Pancreas (tissue), 10 donors: ENCODE measurements around the gene OR10G3. TPM values are rescaled to one million over a fixed set of nuclear protein-coding genes. Genes with fewer than 3 reads are reported as not detected.
"Not testable (repeated sequence)": the region's sequence is repeated elsewhere in the genome, so short reads cannot be mapped to it uniquely, and the experiment has no call there.

Experiments
- ATAC-seq, 4 donors: fragments of 200-7000 bp; cut with Tn5 transposase; one replicate each; pipeline versions ENCODE4 v1.8.0 to v1.9.1; 2020; ENCODE audit warnings: mild to moderate bottlenecking in 4 of 4, moderate library complexity in 4 of 4
- DNase-seq, 6 donors: peaks; one replicate each; pipeline ENCODE4 v3.0.0-alpha.2; 2020
- FAIRE-seq: peaks from 2 replicates; lab custom pipeline; 2012; peaks lifted over from hg19 to GRCh38; lab: Jason Lieb, UNC
- H3K27ac ChIP-seq, 4 donors: fragments of 200-600 bp; sonication (generic); 1 replicate in 3 of 4; 2 replicates in 1 of 4; pipeline versions ENCODE4 v1.5.0 to v1.8.0; 2020
- H3K27me3 ChIP-seq, 4 donors: fragments of 200-600 bp; one replicate each; pipeline ENCODE4 v1.8.0; 2021
- H3K36me3 ChIP-seq, 3 donors: fragments of 200-600 bp; sonication (generic) in 1 of 3; one replicate each; pipeline versions ENCODE4 v1.5.0 to v1.8.0; 2020 to 2021
- H3K4me1 ChIP-seq, 3 donors: fragments of 200-600 bp; one replicate each; pipeline ENCODE4 v1.8.0; 2021
- H3K4me3 ChIP-seq, 4 donors: fragments of 200-600 bp; sonication (generic) in 2 of 4; one replicate each; pipeline versions ENCODE4 v1.5.0 to v1.8.0; 2020 to 2021
- H3K9me3 ChIP-seq, 4 donors: fragments of 200-600 bp; one replicate each; pipeline ENCODE4 v1.8.0; 2021
- WGBS, 2 donors: extraction: QIAGEN DNeasy Blood & Tissue Kit; methylation state at CpG; one replicate each; pipeline ENCODE4 v1.1.7; 2013; 5-methylcytosine and 5-hydroxymethylcytosine counted together
- intact Hi-C, 3 donors: fragments of 100-400 bp; cut with DNase I; formaldehyde crosslinking; loops; one replicate each; pipeline versions ENCODE4 v1.11.1 to v1.14.2; 2022
- polyA plus RNA-seq, 2 donors: library from polyadenylated mRNA; stranded (reverse); fragments of 200-250 nt; gene quantifications; one replicate each; pipeline ENCODE4 v1.2.3, GENCODE V29; 2013
- total RNA-seq, 6 donors: library from RNA; stranded (reverse); fragmentation: NEBNext Ultra II Directional in 4 of 6; extraction: Animal tissue kit (Norgen Biotek cat#: 25700) in 4 of 6; gene quantifications; one replicate each; pipeline versions ENCODE4 v1.2.1 to v1.2.4, GENCODE V29; 2021 to 2023
- TF ChIP-seq, protein P1 (sequence below), 4 donors: fragments of 200-600 bp; sonication (generic) in 3 of 4; IDR thresholded peaks; one replicate each; pipeline versions ENCODE4 v1.5.0 to v1.8.0; 2021; ENCODE audit warnings: antibody characterized with exemption in 4 of 4
- donor health status: healthy with polysubstance abuse.
- donor health status: DM: no; HTN: no; CAD: no; lungs with moderate emphysema.
- donor health status: DM: no; HTN: no; CAD: no.
- donor health status: control.
- donor health status: control.
- donor health status: Bipolar disorder and iron deficiency.
- donor health status: DM: yes; HTN: yes; CAD: no.
- donor health status: DM: no; HTN: no; CAD: no.
- donor health status: DM: no; HTN: no; CAD: no.
- donor health status: DM: yes; HTN: yes; CAD: no.

The OR10G3 gene
- total and polyA plus RNA-seq, 8 donors, result not detected

DNA sequence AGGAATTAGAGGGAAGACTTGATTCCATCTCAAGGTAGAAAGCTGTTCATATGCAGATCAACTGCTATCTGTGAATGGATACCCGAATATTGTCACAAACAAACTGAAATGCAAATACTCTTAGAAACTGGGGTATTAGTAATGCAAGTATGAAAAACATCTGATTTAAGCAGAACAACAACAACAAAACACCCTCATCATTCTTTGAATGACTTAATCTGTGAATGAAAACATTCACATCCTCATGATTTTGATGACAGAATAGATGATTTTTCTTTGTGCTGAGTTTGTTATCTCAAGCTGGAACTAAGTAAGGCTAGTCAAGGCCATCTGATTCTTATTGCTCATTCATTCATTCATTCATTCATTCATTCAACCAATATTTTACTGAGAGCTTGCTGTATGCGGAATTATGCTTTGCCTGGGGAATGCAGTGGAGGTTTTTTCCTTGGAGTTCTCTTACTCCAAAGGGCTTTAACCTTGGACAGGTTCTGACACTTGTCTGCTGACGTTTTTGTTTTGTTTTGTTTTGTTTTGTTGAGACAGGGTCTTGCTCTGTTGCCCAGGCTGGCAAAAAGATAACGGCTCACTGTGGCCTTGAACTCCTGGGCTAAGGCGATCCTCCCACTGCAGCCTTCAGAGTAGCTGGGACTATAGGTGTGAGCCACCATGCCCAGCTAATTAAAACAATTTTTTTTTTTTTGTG, 23.3 kb downstream of the OR10G3 start:
- Histone ChIP-seq H3K27ac (no peak overlapping the region), H3K27me3 (no peaks in the 10 kb centered on the region), H3K36me3 (no peaks in the 10 kb centered on the region), H3K4me1 (peaks cover 0 to 7% (median 0%) of the 10 kb centered on the region in 3 donors), H3K4me3 (no peak overlapping the region), H3K9me3 (no peaks in the 10 kb centered on the region)
- no peak for DNase-seq
- no peak for FAIRE-seq
- 27 to 43% methylated on average over 5 of the region's 5 CpGs for WGBS, 2 donors
- TF ChIP-seq, protein P1, sequence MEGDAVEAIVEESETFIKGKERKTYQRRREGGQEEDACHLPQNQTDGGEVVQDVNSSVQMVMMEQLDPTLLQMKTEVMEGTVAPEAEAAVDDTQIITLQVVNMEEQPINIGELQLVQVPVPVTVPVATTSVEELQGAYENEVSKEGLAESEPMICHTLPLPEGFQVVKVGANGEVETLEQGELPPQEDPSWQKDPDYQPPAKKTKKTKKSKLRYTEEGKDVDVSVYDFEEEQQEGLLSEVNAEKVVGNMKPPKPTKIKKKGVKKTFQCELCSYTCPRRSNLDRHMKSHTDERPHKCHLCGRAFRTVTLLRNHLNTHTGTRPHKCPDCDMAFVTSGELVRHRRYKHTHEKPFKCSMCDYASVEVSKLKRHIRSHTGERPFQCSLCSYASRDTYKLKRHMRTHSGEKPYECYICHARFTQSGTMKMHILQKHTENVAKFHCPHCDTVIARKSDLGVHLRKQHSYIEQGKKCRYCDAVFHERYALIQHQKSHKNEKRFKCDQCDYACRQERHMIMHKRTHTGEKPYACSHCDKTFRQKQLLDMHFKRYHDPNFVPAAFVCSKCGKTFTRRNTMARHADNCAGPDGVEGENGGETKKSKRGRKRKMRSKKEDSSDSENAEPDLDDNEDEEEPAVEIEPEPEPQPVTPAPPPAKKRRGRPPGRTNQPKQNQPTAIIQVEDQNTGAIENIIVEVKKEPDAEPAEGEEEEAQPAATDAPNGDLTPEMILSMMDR (IDR thresholded peaks at IDR 0.05), result no peak
- intact Hi-C loops, result no loop called here
- peak in 3 of 4 donors; percentile 14 to 18 (median 17) for ATAC-seq

DNA sequence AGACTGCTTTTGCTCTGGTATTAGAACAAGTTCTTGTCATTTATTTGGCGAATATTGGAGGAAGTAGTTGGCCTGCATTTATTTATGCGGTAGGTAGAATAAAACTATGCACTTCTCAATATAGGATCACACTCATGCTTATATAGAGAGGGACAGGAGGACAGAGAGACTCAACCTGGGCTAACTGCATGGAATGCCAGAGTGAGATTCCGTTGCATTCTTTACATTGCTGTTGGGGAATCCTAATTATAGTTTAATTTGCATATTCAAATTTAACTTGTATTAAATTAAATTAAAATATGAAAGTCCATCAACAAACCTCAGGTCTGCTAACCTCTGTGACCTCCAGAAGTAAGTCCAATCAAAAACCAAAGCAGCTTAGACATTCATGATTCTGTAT, 26.6 kb downstream of the OR10G3 start:
- FAIRE-seq (no peak), ATAC-seq (no peak), DNase-seq (no peak)
- Histone ChIP-seq H3K4me3 (no peak overlapping the region), H3K4me1 (peaks cover 0 to 7% (median 0%) of the 10 kb centered on the region in 3 donors), H3K9me3 (no peaks in the 10 kb centered on the region), H3K27me3 (no peaks in the 10 kb centered on the region), H3K36me3 (no peaks in the 10 kb centered on the region), H3K27ac (no peak overlapping the region)
- TF ChIP-seq, protein P1 (IDR thresholded peaks at IDR 0.05), result no peak
- intact Hi-C loops, result no loop called here
- WGBS, 2 donors, result 74 to 86% methylated on average over 3 of the region's 3 CpGs

DNA sequence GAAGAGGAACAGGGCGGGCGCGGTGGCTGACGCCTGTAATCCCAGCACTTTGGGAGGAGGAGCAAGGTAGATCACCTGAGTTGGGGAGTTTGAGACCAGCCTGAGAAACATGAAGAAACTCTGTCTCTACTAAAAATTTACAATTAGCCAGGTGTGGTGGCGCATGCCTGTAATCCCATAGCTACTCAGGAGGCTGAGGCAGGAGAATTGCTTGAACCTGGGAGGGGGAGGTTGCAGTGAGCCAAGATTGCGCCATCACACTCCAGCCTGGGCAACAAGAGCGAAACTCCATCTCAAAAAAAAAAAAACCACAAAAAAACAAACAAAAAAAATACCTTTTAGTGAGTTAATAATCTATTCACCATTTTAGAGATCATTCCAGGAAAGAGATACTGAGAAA, 35.3 kb downstream of the OR10G3 start:
- H3K27me3 ChIP-seq, intact Hi-C loops, ATAC-seq, H3K27ac ChIP-seq, DNase-seq, H3K4me1 ChIP-seq, H3K9me3 ChIP-seq, H3K4me3 ChIP-seq, FAIRE-seq, H3K36me3 ChIP-seq: not testable (repeated sequence)
- 86 to 91% methylated on average over 7 of the region's 7 CpGs for WGBS, 2 donors

DNA sequence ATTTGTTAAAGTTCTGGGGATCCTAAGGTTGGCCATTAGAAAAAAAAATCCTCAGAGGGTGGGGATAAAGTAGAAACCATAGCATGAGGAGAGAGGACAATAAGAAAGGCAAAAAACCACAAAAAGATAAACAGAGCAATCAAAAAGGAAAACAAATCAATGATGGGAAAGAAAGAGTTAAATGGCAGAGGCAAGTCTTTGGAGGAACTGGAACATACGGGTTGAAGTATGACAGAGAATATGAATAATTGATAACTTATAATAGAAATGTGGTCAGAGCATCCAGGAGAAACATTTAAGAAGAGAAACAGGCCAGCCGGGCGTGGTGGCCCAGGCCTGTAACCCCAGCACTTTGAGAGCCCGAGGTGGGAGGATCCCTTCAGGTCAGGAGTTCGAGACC, 35.9 kb downstream of the OR10G3 start:
- FAIRE-seq (no peak), ATAC-seq (no peak), DNase-seq (no peak)
- Histone ChIP-seq H3K9me3 (no peaks in the 10 kb centered on the region), H3K4me1 (no peaks in the 10 kb centered on the region), H3K36me3 (no peaks in the 10 kb centered on the region), H3K27ac (no peak overlapping the region), H3K27me3 (peaks cover 0 to 3% (median 0%) of the 10 kb centered on the region in 4 donors), H3K4me3 (no peak overlapping the region)
- 51 to 54% methylated on average over 5 of the region's 5 CpGs for WGBS, 2 donors
- intact Hi-C loops, result no loop called here
- TF ChIP-seq, protein P1 (IDR thresholded peaks at IDR 0.05), result no peak

DNA sequence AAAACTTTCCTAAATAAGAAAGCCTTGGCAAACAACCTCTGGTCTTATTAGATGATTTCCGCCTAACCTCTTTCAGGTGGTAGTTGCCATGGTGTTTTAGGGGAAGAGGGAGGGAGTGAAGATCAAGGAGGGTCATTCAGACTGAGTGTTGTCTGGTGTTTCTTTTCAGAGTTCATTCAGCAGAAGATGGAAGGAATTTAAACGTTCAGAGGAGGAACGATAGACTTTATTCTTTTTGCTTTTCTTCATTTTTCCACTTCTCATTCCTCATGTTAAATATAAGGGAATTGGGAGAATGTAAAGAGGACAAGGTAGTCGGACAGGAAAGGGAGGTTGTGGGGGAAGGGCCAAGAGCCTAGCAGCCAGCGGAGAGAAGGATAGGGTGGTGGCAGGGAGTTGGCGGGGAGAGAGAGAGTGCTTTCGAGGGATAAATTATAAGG, 36.3 kb downstream of the OR10G3 start:
- no peak for FAIRE-seq
- no peak for DNase-seq
- no peak overlapping the region for H3K4me3 ChIP-seq
- no peaks in the 10 kb centered on the region for H3K9me3 ChIP-seq
- no peaks in the 10 kb centered on the region for H3K4me1 ChIP-seq
- no peaks in the 10 kb centered on the region for H3K36me3 ChIP-seq
- intact Hi-C loops, result no loop called here
- peaks cover 0 to 3% (median 0%) of the 10 kb centered on the region in 4 donors for H3K27me3 ChIP-seq
- H3K27ac ChIP-seq, result no peak overlapping the region
- no peak for ATAC-seq
- WGBS, 2 donors, result 43 to 55% methylated on average over 7 of the region's 7 CpGs
- TF ChIP-seq, protein P1 (IDR thresholded peaks at IDR 0.05), result no peak
